Erythroblast (primary cell): ENCODE measurements around the gene PRDX1.

Source experiments
- GATA1 ChIP-seq: IDR thresholded peaks from 2 replicates; pipeline ENCODE4 v1.6.1; 2011; ENCODE audit warnings: low read depth, mild to moderate bottlenecking, control low read depth, low read length, moderate library complexity
- POLR2A ChIP-seq: IDR thresholded peaks from 2 replicates; pipeline ENCODE4 v1.6.1; 2011; ENCODE audit warnings: mild to moderate bottlenecking, low read length

GRCh38 chr1:45543581-45544417, 22.1 kb upstream of the PRDX1 start:
- no peak for TF ChIP-seq POLR2A
- TF ChIP-seq GATA1: no peak
